ENCODE results near the gene OSBP2. TPM values are rescaled to one million over a fixed set of nuclear protein-coding genes. Genes with fewer than 3 reads are reported as not detected.

The OSBP2 gene
- total RNA-seq, 1 donor from 2014 or later = 22.2 TPM

GRCh38 chr22:30695871-30696655, 1.4 kb downstream of the OSBP2 start:
- Histone ChIP-seq H3K27ac (replicated peaks) (no peak overlapping the region), H3K4me3 (peak overlapping the region; percentile 75), H3K27me3 (ENCODE audit: low read depth) (peaks cover 18% of the 10 kb centered on the region), H3K4me1 (peaks cover 15% of the 10 kb centered on the region), H3K9me3 (replicated peaks) (no peaks in the 10 kb centered on the region), H3K36me3 (no peaks in the 10 kb centered on the region)
- no peak for DNase-seq
- no peak for TF ChIP-seq CTCF (IDR thresholded peaks at IDR 0.05; ENCODE audit: borderline replicate concordance)
- intact Hi-C loops (cut with micrococcal nuclease) = no loop called here

- Histone ChIP-seq H3K36me3 (no peaks in the 10 kb centered on the region), H3K4me1 (peaks cover 15% of the 10 kb centered on the region), H3K9me3 (replicated peaks) (no peaks in the 10 kb centered on the region), H3K4me3 (no peak overlapping the region), H3K27me3 (ENCODE audit: low read depth) (peaks cover 18% of the 10 kb centered on the region), H3K27ac (replicated peaks) (no peak overlapping the region)
- no peak for DNase-seq
- intact Hi-C loops (cut with micrococcal nuclease) = no loop called here
- no peak for TF ChIP-seq CTCF (IDR thresholded peaks at IDR 0.05; ENCODE audit: borderline replicate concordance)
Measured at GRCh38 chr22:30697975-30698374, 3.3 kb downstream of the OSBP2 start.

DNA sequence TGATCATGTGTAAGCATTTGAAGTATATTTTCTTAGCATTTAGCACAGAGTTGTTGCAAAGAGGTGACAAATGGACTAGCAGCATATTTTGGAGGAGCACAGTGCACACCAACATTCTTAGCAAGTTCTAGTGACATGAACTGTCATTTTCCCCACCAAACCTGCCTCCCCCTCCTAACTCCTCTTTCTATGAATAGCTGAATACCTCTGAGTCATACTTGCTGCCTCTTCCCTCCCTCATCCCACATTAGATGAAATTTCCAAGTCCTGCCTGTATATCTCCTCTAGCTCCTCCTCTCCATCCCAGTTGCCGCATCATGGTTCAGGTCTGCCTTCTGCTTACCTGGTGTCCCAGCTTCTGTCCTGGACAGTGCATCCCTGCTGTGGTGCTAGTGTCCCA, 7.2 kb downstream of the OSBP2 start:
- Histone ChIP-seq H3K4me3 (no peak overlapping the region), H3K27me3 (ENCODE audit: low read depth) (no peaks in the 10 kb centered on the region), H3K9me3 (replicated peaks) (no peaks in the 10 kb centered on the region), H3K4me1 (no peaks in the 10 kb centered on the region), H3K36me3 (no peaks in the 10 kb centered on the region), H3K27ac (replicated peaks) (no peak overlapping the region)
- no peak for DNase-seq
- TF ChIP-seq CTCF (IDR thresholded peaks at IDR 0.05; ENCODE audit: borderline replicate concordance) = no peak
- intact Hi-C loops (cut with micrococcal nuclease) = no loop called here

DNA sequence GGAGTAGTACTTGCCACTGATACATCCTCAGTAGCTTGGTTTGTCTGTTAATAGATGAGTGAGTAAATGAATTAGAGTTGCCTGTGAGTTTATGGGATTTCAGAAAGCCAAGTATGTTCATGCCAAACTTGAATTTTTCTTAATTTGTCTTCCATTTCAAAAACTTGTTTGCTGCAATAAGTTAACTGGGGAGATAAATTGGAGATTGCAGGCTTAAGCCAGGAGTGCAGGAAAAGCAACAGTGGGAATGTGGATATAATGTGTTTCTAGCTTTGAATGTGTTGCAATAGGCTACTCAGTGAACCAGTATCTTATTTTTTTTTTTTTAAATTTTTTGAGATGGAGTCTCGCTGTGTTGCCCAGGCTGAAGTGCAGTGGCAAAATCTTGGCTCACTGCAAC, 8.2 kb downstream of the OSBP2 start:
- no peak for DNase-seq
- H3K27ac ChIP-seq (replicated peaks) = no peak overlapping the region
- TF ChIP-seq CTCF (IDR thresholded peaks at IDR 0.05; ENCODE audit: borderline replicate concordance) = no peak
- H3K27me3 ChIP-seq (ENCODE audit: low read depth) = no peaks in the 10 kb centered on the region
- H3K4me3 ChIP-seq = no peak overlapping the region
- no peaks in the 10 kb centered on the region for H3K9me3 ChIP-seq (replicated peaks)
- no peaks in the 10 kb centered on the region for H3K4me1 ChIP-seq
- intact Hi-C loops (cut with micrococcal nuclease) = no loop called here
- no peaks in the 10 kb centered on the region for H3K36me3 ChIP-seq

DNA sequence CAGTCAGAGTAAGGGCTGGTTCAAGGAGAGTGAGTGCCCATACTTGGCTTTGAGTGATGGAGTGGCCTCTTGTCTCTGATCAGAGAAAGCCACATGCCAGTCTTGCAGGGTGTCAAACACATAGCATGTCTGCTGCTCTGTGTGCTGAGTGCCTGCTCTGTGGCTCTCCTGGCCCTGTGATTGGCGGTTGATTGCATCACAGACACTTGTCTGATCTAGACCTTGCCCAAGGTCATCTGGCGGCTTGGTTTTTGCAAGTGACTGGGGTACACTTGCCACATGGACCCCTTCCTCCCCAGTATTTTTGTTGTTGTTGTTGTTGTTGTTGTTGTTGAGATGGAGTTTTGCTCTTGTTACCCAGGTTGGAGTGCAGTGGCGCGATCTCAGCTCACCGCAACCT, 10.3 kb downstream of the OSBP2 start:
- Histone ChIP-seq H3K4me1 (no peaks in the 10 kb centered on the region), H3K9me3 (replicated peaks) (no peaks in the 10 kb centered on the region), H3K36me3 (no peaks in the 10 kb centered on the region), H3K4me3 (no peak overlapping the region), H3K27me3 (ENCODE audit: low read depth) (no peaks in the 10 kb centered on the region), H3K27ac (replicated peaks) (no peak overlapping the region)
- no peak for TF ChIP-seq CTCF (IDR thresholded peaks at IDR 0.05; ENCODE audit: borderline replicate concordance)
- intact Hi-C loops (cut with micrococcal nuclease) = no loop called here
- DNase-seq = no peak

Data from left ventricle myocardium inferior (tissue), 1 donor.